ENCODE results near the gene IQCM.

DNA sequence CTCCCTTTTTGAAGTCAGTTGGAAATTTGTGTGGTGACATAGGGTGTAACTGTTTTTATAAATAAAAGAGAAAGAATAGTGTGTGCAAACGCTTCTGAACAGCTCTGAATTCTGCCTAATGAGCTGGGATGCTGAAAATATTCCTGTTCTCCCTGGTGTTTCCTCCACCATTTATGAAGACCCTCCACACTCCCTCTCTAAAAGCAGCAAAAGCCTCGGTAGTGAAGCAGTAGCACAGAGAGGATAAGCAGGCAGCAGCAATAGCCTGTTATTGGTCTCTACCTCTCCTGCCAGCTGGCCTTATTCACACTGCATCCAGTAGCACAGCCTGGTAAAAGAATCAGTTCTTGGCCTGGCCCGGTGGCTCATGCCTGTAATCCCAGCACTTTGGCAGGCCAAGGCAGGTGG lies 406.1 kb downstream of the IQCM start:
- TF ChIP-seq, protein P1, sequence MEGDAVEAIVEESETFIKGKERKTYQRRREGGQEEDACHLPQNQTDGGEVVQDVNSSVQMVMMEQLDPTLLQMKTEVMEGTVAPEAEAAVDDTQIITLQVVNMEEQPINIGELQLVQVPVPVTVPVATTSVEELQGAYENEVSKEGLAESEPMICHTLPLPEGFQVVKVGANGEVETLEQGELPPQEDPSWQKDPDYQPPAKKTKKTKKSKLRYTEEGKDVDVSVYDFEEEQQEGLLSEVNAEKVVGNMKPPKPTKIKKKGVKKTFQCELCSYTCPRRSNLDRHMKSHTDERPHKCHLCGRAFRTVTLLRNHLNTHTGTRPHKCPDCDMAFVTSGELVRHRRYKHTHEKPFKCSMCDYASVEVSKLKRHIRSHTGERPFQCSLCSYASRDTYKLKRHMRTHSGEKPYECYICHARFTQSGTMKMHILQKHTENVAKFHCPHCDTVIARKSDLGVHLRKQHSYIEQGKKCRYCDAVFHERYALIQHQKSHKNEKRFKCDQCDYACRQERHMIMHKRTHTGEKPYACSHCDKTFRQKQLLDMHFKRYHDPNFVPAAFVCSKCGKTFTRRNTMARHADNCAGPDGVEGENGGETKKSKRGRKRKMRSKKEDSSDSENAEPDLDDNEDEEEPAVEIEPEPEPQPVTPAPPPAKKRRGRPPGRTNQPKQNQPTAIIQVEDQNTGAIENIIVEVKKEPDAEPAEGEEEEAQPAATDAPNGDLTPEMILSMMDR (conservative IDR thresholded peaks at IDR 0.05 in 1 of 2, IDR thresholded peaks at IDR 0.05 in 1 of 2; ENCODE audit: extremely low read depth in 1 of 2, insufficient read depth in 1 of 2, low read depth in 1 of 2, low read length in 2 of 2) = no peak
- TF ChIP-seq EZH2 (IDR thresholded peaks at IDR 0.05; ENCODE audit: borderline replicate concordance, low read length) = no peak
